SK-N-SH (cell line): ENCODE measurements around the gene DGAT2. TPM values are rescaled to one million over a fixed set of nuclear protein-coding genes. Genes with fewer than 3 reads are reported as not detected.

Experiments
- CTCF ChIA-PET: fragments of 300-600, 350-600 bp; formaldehyde crosslinking; extraction: SDS; loops from one replicate; lab custom pipeline; 2021; lab: Yijun Ruan, JAX
- POLR2A ChIA-PET: fragments of 350-600 bp; sonication (Branson Sonifier 250); formaldehyde crosslinking; extraction: SDS; loops from one replicate; lab custom pipeline; 2020; ENCODE audit warnings: antibody characterized with exemption, inconsistent platforms; lab: Yijun Ruan, JAX
- DNase-seq: peaks from one replicate; pipeline ENCODE4 v3.0.0; 2012
- H2AFZ ChIP-seq: fragments of 200-600 bp; sonication (generic); 2 replicates; pipeline ENCODE4 v1.8.1; 2016; ENCODE audit warnings: antibody characterized with exemption, mild to moderate bottlenecking, low read depth
- H3F3A ChIP-seq: fragments of 200-600 bp; sonication (generic); replicated peaks from 2 replicates; pipeline ENCODE3; 2016; ENCODE audit warnings: antibody characterized with exemption, mild to moderate bottlenecking; ENCODE audit not compliant: insufficient read depth
- H3K27ac ChIP-seq, 2 experiments: fragments of 200-500 bp in 1 of 2; fragments of 200-600 bp in 1 of 2; sonication (Bioruptor generic) in 1 of 2; sonication (generic), shearing (Covaris generic) in 1 of 2; 2 replicates each; pipeline versions ENCODE4 v1.5.1 to v1.6.1; 2014 to 2016; ENCODE audit warnings: low read depth in 2 of 2, inconsistent platforms in 1 of 2, low read length in 1 of 2, mild to moderate bottlenecking in 1 of 2, mixed read lengths in 1 of 2
- H3K27me3 ChIP-seq: fragments of 200-600 bp; sonication (generic), shearing (Covaris generic); 2 replicates; pipeline ENCODE4 v1.6.1; 2016; ENCODE audit warnings: mixed run types; ENCODE audit not compliant: insufficient read depth
- H3K36me3 ChIP-seq, 2 experiments: fragments of 200-500 bp in 1 of 2; fragments of 200-600 bp in 1 of 2; sonication (Bioruptor generic) in 1 of 2; sonication (generic) in 1 of 2; replicated peaks in 1 of 2; 2 replicates each; pipeline versions ENCODE3 to v1.5.1; 2014 to 2016; ENCODE audit warnings: low read length in 1 of 2, mild to moderate bottlenecking in 1 of 2; ENCODE audit not compliant: insufficient read depth in 2 of 2, control insufficient read depth in 1 of 2
- H3K4me1 ChIP-seq, 2 experiments: fragments of 200-500 bp in 1 of 2; fragments of 200-600 bp in 1 of 2; sonication (Bioruptor generic) in 1 of 2; sonication (generic), shearing (Covaris generic) in 1 of 2; 2 replicates each; pipeline versions ENCODE4 v1.5.1 to v1.6.1; 2014 to 2016; ENCODE audit warnings: low read depth in 1 of 2, low read length in 1 of 2, mixed run types in 1 of 2; ENCODE audit not compliant: insufficient read depth in 2 of 2, control insufficient read depth in 1 of 2
- H3K4me2 ChIP-seq: fragments of 200-600 bp; sonication (generic), shearing (Covaris generic); 2 replicates; pipeline ENCODE4 v1.6.1; 2017; ENCODE audit warnings: mixed run types
- H3K4me3 ChIP-seq, 2 experiments: fragments of 200-500 bp in 1 of 2; fragments of 200-600 bp in 1 of 2; sonication (Bioruptor generic) in 1 of 2; sonication (generic), shearing (Covaris generic) in 1 of 2; 2 replicates each; pipeline versions ENCODE4 v1.5.1 to v1.8.1; 2014 to 2016; ENCODE audit warnings: low read depth in 2 of 2, inconsistent platforms in 1 of 2, low read length in 1 of 2, mild to moderate bottlenecking in 1 of 2, mixed read lengths in 1 of 2, moderate library complexity in 1 of 2
- H3K79me2 ChIP-seq: fragments of 200-600 bp; sonication (generic); 2 replicates; pipeline ENCODE4 v1.8.1; 2017; ENCODE audit warnings: mild to moderate bottlenecking; ENCODE audit not compliant: insufficient read depth
- H3K9ac ChIP-seq: fragments of 200-600 bp; sonication (generic); 2 replicates; pipeline ENCODE4 v1.6.1; 2017; ENCODE audit warnings: mixed run types
- H3K9me2 ChIP-seq: fragments of 200-600 bp; sonication (generic); 2 replicates; pipeline ENCODE4 v1.6.1; 2017; ENCODE audit warnings: mixed run types
- H3K9me3 ChIP-seq: fragments of 200-600 bp; sonication (generic); 2 replicates; pipeline ENCODE4 v1.6.1; 2017; ENCODE audit warnings: mixed run types, mild to moderate bottlenecking, moderate library complexity
- H4K20me1 ChIP-seq: fragments of 200-600 bp; sonication (generic); 2 replicates; pipeline ENCODE4 v1.6.1; 2017; ENCODE audit warnings: mild to moderate bottlenecking, mixed run types; ENCODE audit not compliant: insufficient read depth
- ELF1 ChIP-seq: IDR thresholded peaks from 2 replicates; pipeline ENCODE4 v1.4.0; 2012
- EP300 ChIP-seq, 2 experiments: IDR thresholded peaks; 2 replicates each; pipeline versions ENCODE4 v1.4.0 to v1.6.1; 2012; ENCODE audit warnings: borderline replicate concordance in 1 of 2, low read depth in 1 of 2, low read length in 1 of 2
- GABPA ChIP-seq: IDR thresholded peaks from 2 replicates; pipeline ENCODE4 v1.4.0; 2012; ENCODE audit warnings: low read depth, mild to moderate bottlenecking
- GATA2 ChIP-seq: sonication (generic); formaldehyde crosslinking; IDR thresholded peaks from 2 replicates; pipeline ENCODE4 v1.5.0; 2020; ENCODE audit warnings: mild to moderate bottlenecking, missing genetic modification reagents
- MAX ChIP-seq: IDR thresholded peaks from 2 replicates; pipeline ENCODE4 v1.4.0; 2012; ENCODE audit warnings: low read depth
- MXI1 ChIP-seq: IDR thresholded peaks from 2 replicates; pipeline ENCODE4 v1.6.1; 2012; ENCODE audit warnings: mild to moderate bottlenecking, low read depth, low read length, improper control_type of control experiment
- PBX3 ChIP-seq: IDR thresholded peaks from 2 replicates; pipeline ENCODE4; 2012
- POLR2AphosphoS5 ChIP-seq: IDR thresholded peaks from 2 replicates; pipeline ENCODE4 v1.6.1; 2012; ENCODE audit warnings: low read depth, low read length
- RXRA ChIP-seq: IDR thresholded peaks from 2 replicates; pipeline ENCODE4 v1.4.0; 2012; ENCODE audit warnings: low read depth, mild to moderate bottlenecking, borderline replicate concordance
- SMC3 ChIP-seq: IDR thresholded peaks from 2 replicates; pipeline ENCODE4 v1.6.1; 2012; ENCODE audit warnings: low read depth, low read length, improper control_type of control experiment
- TCF12 ChIP-seq: IDR thresholded peaks from 2 replicates; pipeline ENCODE4 v1.4.0; 2012
- YY1 ChIP-seq: IDR thresholded peaks from 2 replicates; pipeline ENCODE4 v1.4.0; 2012; ENCODE audit warnings: low read depth, mild to moderate bottlenecking
- WGBS: methylation state at CpG from one replicate; pipeline ENCODE4 v1.1.6; 2017; ENCODE audit warnings: low lambda C conversion rate; 5-methylcytosine and 5-hydroxymethylcytosine counted together
- polyA plus RNA-seq, 3 experiments: library from polyadenylated mRNA; depleted of rRNA; stranded (reverse); fragments of >200 nt; gene quantifications; 2 replicates each; pipeline ENCODE4 v1.2.3, GENCODE V29; 2012
- TF ChIP-seq, protein P1 (sequence below): fragments of 200-600 bp; sonication (generic); IDR thresholded peaks from 2 replicates; pipeline ENCODE4 v1.6.1; 2017; ENCODE audit warnings: antibody characterized with exemption, mild to moderate bottlenecking, moderate library complexity
- TF ChIP-seq, protein P2 (sequence below): IDR thresholded peaks from 2 replicates; pipeline ENCODE4 v1.4.0; 2012; ENCODE audit warnings: low read depth, borderline replicate concordance

DGAT2 gene
- polyA plus RNA-seq, 1 of the 3 experiments (the other 2 are of a cell fraction), result 1.4 TPM

DNA sequence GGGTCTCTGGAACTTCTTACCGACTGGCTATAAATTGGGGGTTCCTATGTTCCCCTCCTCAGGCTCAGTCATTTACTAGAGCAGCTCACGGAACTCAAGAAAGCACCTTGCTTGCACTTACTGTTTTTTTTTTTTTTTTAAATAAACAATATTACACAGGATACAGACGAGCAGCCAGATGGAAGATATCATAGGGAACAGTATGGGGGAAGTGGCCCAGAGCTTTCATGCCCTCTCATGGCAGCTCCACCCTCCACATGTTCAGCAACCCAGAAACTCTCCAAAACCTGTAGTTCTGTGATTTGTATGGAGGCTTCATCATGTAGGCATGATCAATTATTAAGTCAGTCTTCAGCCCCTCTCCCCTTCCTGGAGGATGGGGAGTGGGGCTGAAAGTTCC is 54.0 kb downstream of the DGAT2 start:
- DNase-seq, result no peak
- no peak for TF ChIP-seq MXI1
- TF ChIP-seq, protein P1, sequence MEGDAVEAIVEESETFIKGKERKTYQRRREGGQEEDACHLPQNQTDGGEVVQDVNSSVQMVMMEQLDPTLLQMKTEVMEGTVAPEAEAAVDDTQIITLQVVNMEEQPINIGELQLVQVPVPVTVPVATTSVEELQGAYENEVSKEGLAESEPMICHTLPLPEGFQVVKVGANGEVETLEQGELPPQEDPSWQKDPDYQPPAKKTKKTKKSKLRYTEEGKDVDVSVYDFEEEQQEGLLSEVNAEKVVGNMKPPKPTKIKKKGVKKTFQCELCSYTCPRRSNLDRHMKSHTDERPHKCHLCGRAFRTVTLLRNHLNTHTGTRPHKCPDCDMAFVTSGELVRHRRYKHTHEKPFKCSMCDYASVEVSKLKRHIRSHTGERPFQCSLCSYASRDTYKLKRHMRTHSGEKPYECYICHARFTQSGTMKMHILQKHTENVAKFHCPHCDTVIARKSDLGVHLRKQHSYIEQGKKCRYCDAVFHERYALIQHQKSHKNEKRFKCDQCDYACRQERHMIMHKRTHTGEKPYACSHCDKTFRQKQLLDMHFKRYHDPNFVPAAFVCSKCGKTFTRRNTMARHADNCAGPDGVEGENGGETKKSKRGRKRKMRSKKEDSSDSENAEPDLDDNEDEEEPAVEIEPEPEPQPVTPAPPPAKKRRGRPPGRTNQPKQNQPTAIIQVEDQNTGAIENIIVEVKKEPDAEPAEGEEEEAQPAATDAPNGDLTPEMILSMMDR, result no peak
- TF ChIP-seq POLR2AphosphoS5, result no peak
- TF ChIP-seq ELF1, result no peak
- Histone ChIP-seq H3K9me2 (no peaks in the 10 kb centered on the region), H3K4me2 (no peak overlapping the region), H3K9ac (no peak overlapping the region), H3F3A (no peaks in the 10 kb centered on the region), H2AFZ (no peak overlapping the region), H3K4me3 (no peak overlapping the region), H3K4me1 (peaks cover 0 to 14% of the 10 kb centered on the region in 2 experiments; a peak in 1 of 4 replicates), H3K79me2 (peaks cover 81% of the 10 kb centered on the region), H3K27ac (no peak overlapping the region), H4K20me1 (no peaks in the 10 kb centered on the region), H3K9me3 (no peaks in the 10 kb centered on the region), H3K27me3 (no peaks in the 10 kb centered on the region), H3K36me3 (no peaks in the 10 kb centered on the region)
- 94% methylated on average over 3 of the region's 3 CpGs for WGBS
- ChIA-PET CTCF (interaction anchor here (0.6 to 1.6 kb wide), 2 partner anchors 10 to 384 kb away, joined by 3 read pairs; no protein-coding TSS in a partner anchor), POLR2A (no interaction called here)

DNA sequence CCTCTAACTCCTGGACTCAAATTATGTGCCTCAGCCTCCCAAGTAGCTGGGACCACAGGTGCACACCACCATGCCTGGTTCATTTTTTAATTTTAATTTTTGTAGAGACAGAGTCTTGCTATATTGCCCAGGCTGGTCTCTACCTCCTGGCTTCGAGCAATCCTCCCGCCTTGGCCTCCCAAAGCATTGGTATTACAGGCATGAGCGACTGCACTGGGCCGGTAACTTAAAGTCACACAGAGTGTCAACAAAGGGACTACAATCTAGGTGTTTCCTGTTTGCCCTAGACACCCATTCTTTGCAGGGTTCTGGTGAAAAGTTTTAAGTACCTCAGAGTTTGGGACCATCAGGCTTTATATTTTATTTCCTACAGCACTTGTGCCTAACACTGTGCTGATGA is 54.8 kb downstream of the DGAT2 start:
- no peaks in the 10 kb centered on the region for H4K20me1 ChIP-seq
- no peaks in the 10 kb centered on the region for H3K9me3 ChIP-seq
- POLR2A ChIA-PET, result no interaction called here
- H3K4me1 ChIP-seq, result peaks cover 0 to 16% of the 10 kb centered on the region in 2 experiments; a peak in 1 of 4 replicates
- no peaks in the 10 kb centered on the region for H3K36me3 ChIP-seq
- no peak overlapping the region for H3K27ac ChIP-seq
- H2AFZ ChIP-seq, result no peak overlapping the region
- CTCF ChIA-PET, result interaction anchor here (1.0 to 1.6 kb wide), 2 partner anchors 9 to 45 kb away, joined by 3 to 4 read pairs; no protein-coding TSS in a partner anchor
- DNase-seq, result no peak
- H3K4me3 ChIP-seq, result no peak overlapping the region
- H3K4me2 ChIP-seq, result no peak overlapping the region
- 100% methylated on average over 4 of the region's 4 CpGs for WGBS
- TF ChIP-seq MAX (no peak), RXRA (no peak), TCF12 (no peak), PBX3 (no peak), GATA2 (CRISPR knock-in tag) (no peak), EP300 (IDR thresholded peaks at IDR 0.05; ENCODE audit: borderline replicate concordance in 1 of 2, low read depth in 1 of 2, low read length in 1 of 2) (no peak), YY1 (no peak), GABPA (no peak), SMC3 (no peak), ELF1 (no peak)
- TF ChIP-seq, protein P2, sequence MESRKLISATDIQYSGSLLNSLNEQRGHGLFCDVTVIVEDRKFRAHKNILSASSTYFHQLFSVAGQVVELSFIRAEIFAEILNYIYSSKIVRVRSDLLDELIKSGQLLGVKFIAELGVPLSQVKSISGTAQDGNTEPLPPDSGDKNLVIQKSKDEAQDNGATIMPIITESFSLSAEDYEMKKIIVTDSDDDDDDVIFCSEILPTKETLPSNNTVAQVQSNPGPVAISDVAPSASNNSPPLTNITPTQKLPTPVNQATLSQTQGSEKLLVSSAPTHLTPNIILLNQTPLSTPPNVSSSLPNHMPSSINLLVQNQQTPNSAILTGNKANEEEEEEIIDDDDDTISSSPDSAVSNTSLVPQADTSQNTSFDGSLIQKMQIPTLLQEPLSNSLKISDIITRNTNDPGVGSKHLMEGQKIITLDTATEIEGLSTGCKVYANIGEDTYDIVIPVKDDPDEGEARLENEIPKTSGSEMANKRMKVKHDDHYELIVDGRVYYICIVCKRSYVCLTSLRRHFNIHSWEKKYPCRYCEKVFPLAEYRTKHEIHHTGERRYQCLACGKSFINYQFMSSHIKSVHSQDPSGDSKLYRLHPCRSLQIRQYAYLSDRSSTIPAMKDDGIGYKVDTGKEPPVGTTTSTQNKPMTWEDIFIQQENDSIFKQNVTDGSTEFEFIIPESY, result no peak
- no peak overlapping the region for H3K9ac ChIP-seq
- no peaks in the 10 kb centered on the region for H3K27me3 ChIP-seq
- H3F3A ChIP-seq, result no peaks in the 10 kb centered on the region
- peaks cover 78% of the 10 kb centered on the region for H3K79me2 ChIP-seq
- H3K9me2 ChIP-seq, result no peaks in the 10 kb centered on the region
